IMR-90 (cell line): Measurements from ENCODE around the gene DYNLT4. TPM values are rescaled to one million over a fixed set of nuclear protein-coding genes. Genes with fewer than 3 reads are reported as not detected.

Source experiments
- ATAC-seq: fragments of 200-7000 bp; cut with Tn5 transposase; 2 replicates; pipeline ENCODE4 v1.9.1; 2020; ENCODE audit warnings: low read depth, mild to moderate bottlenecking, moderate library complexity
- BruUV-seq: library from RNA; stranded (reverse); fragments of 400-500 nt; replicated peaks from 2 replicates; lab custom pipeline; 2021; lab: Mats Ljungman, UMichigan
- CTCF ChIA-PET: fragments of 300-600 bp; formaldehyde crosslinking; extraction: SDS; loops from one replicate; lab custom pipeline; 2021; ENCODE audit warnings: antibody characterized with exemption; lab: Yijun Ruan, JAX
- POLR2A ChIA-PET: fragments of 300-600 bp; sonication (Branson Sonifier 250); formaldehyde crosslinking; loops from one replicate; lab custom pipeline; 2022; ENCODE audit warnings: antibody characterized with exemption; ENCODE audit not compliant: unreplicated experiment; lab: Charles Lee
- DNase-seq: peaks from one replicate; pipeline ENCODE4 v3.0.0; 2013
- H2AFZ ChIP-seq: replicated peaks from 2 replicates; pipeline ENCODE3; 2013; ENCODE audit warnings: low read length, mild to moderate bottlenecking; ENCODE audit not compliant: poor library complexity
- H2AK5ac ChIP-seq: 2 replicates; pipeline ENCODE4 v1.6.1; 2013; ENCODE audit warnings: low read depth, low read length, inconsistent platforms
- H2AK9ac ChIP-seq: replicated peaks from 2 replicates; pipeline ENCODE3; 2013; ENCODE audit warnings: mild to moderate bottlenecking, low read depth, low read length, moderate library complexity; ENCODE audit not compliant: poor library complexity
- H2BK120ac ChIP-seq: 2 replicates; pipeline ENCODE4 v1.6.1; 2013; ENCODE audit warnings: low read depth, low read length, inconsistent platforms
- H2BK15ac ChIP-seq: 3 replicates; pipeline ENCODE4 v1.6.1; 2013; ENCODE audit warnings: low read depth, low read length, inconsistent platforms
- H2BK20ac ChIP-seq: 2 replicates; pipeline ENCODE4 v1.6.1; 2013; ENCODE audit warnings: low read depth, mild to moderate bottlenecking, inconsistent platforms, low read length, moderate library complexity
- H2BK5ac ChIP-seq: 2 replicates; pipeline ENCODE4 v1.6.1; 2013; ENCODE audit warnings: mild to moderate bottlenecking, low read depth, low read length, inconsistent platforms; ENCODE audit not compliant: poor library complexity, severe bottlenecking
- H3K14ac ChIP-seq: replicated peaks from 2 replicates; pipeline ENCODE4 v1.6.1; 2013; ENCODE audit warnings: low read depth, low read length, inconsistent platforms
- H3K18ac ChIP-seq: 2 replicates; pipeline ENCODE4 v1.6.1; 2013; ENCODE audit warnings: low read depth, low read length, control low read depth
- H3K23ac ChIP-seq: 2 replicates; pipeline ENCODE4 v1.6.1; 2013; ENCODE audit warnings: low read depth, low read length, inconsistent platforms
- H3K27ac ChIP-seq: 2 replicates; pipeline ENCODE4 v1.5.1; 2013; ENCODE audit warnings: mild to moderate bottlenecking, control low read depth, low read length; ENCODE audit not compliant: insufficient read depth
- H3K27me3 ChIP-seq: 2 replicates; pipeline ENCODE4 v1.6.1; 2013; ENCODE audit warnings: low read length; ENCODE audit not compliant: control insufficient read depth, insufficient read depth
- H3K36me3 ChIP-seq: 2 replicates; pipeline ENCODE4 v1.6.1; 2013; ENCODE audit warnings: low read length, mixed read lengths; ENCODE audit not compliant: control insufficient read depth, insufficient read depth
- H3K4ac ChIP-seq: 2 replicates; pipeline ENCODE4 v1.6.1; 2013; ENCODE audit warnings: low read depth, low read length, inconsistent platforms
- H3K4me1 ChIP-seq: 2 replicates; pipeline ENCODE4 v1.6.1; 2013; ENCODE audit warnings: low read length, mixed read lengths; ENCODE audit not compliant: control insufficient read depth, insufficient read depth
- H3K4me2 ChIP-seq: 2 replicates; pipeline ENCODE4 v1.6.1; 2013; ENCODE audit warnings: low read depth, mild to moderate bottlenecking, control low read depth, low read length, moderate library complexity
- H3K4me3 ChIP-seq: 2 replicates; pipeline ENCODE4 v1.5.1; 2013; ENCODE audit warnings: low read depth, mild to moderate bottlenecking, control low read depth, low read length, moderate library complexity; ENCODE audit not compliant: insufficient read depth
- H3K56ac ChIP-seq: 2 replicates; pipeline ENCODE4 v1.6.1; 2013; ENCODE audit warnings: low read length, inconsistent platforms; ENCODE audit not compliant: insufficient read depth; ENCODE audit errors: extremely low read depth
- H3K79me1 ChIP-seq, 2 experiments: 2 replicates each; pipeline ENCODE4 v1.6.1; 2013; ENCODE audit warnings: low read length in 2 of 2, inconsistent platforms in 1 of 2, low read depth in 1 of 2
- H3K9ac ChIP-seq: 2 replicates; pipeline ENCODE4 v1.6.1; 2013; ENCODE audit warnings: low read depth, low read length, control low read depth
- H3K9me1 ChIP-seq: 2 replicates; pipeline ENCODE4 v1.6.1; 2013; ENCODE audit warnings: low read length, inconsistent platforms; ENCODE audit not compliant: insufficient read depth
- H3K9me3 ChIP-seq: 2 replicates; pipeline ENCODE4 v1.6.1; 2013; ENCODE audit warnings: low read length; ENCODE audit not compliant: control insufficient read depth, insufficient read depth
- H4K20me1 ChIP-seq: 2 replicates; pipeline ENCODE4 v1.6.1; 2013; ENCODE audit warnings: low read length, inconsistent platforms; ENCODE audit not compliant: insufficient read depth
- H4K5ac ChIP-seq: 2 replicates; pipeline ENCODE4 v1.6.1; 2013; ENCODE audit warnings: mild to moderate bottlenecking, low read depth, low read length, control low read depth
- H4K8ac ChIP-seq, 2 experiments: 2 replicates each; pipeline ENCODE4 v1.6.1; 2013; ENCODE audit warnings: low read depth in 2 of 2, low read length in 2 of 2, control low read depth in 1 of 2, inconsistent platforms in 1 of 2
- H4K91ac ChIP-seq: 2 replicates; pipeline ENCODE4 v1.6.1; 2013; ENCODE audit warnings: low read depth, low read length, inconsistent platforms; ENCODE audit not compliant: insufficient read depth
- BHLHE40 ChIP-seq: fragments of 150-350 bp; IDR thresholded peaks from 2 replicates; pipeline ENCODE4 v1.6.1; 2016; ENCODE audit warnings: mild to moderate bottlenecking, low read depth, low read length
- CEBPB ChIP-seq: IDR thresholded peaks from 2 replicates; pipeline ENCODE4 v1.6.1; 2012; ENCODE audit warnings: low read depth, low read length, improper control_type of control experiment
- CHD1 ChIP-seq: IDR thresholded peaks from 2 replicates; pipeline ENCODE4 v1.6.1; 2012; ENCODE audit warnings: low read depth, low read length, improper control_type of control experiment
- CTCF ChIP-seq: conservative IDR thresholded peaks from 2 replicates; pipeline ENCODE4 v1.5.1; 2012; ENCODE audit warnings: mild to moderate bottlenecking, low read depth, low read length, improper control_type of control experiment
- FOS ChIP-seq: fragments of 150-350 bp; IDR thresholded peaks from 2 replicates; pipeline ENCODE4 v1.6.1; 2016; ENCODE audit warnings: low read depth, low read length
- MAFK ChIP-seq: IDR thresholded peaks from 2 replicates; pipeline ENCODE4 v1.6.1; 2012; ENCODE audit warnings: low read depth, low read length, improper control_type of control experiment
- MAZ ChIP-seq: IDR thresholded peaks from 2 replicates; pipeline ENCODE4 v1.6.1; 2012; ENCODE audit warnings: low read depth, mild to moderate bottlenecking, low read length, improper control_type of control experiment, moderate library complexity, borderline replicate concordance
- MXI1 ChIP-seq: IDR thresholded peaks from 2 replicates; pipeline ENCODE4 v1.6.1; 2012; ENCODE audit warnings: low read depth, mild to moderate bottlenecking, low read length, moderate library complexity, borderline replicate concordance
- NFE2L2 ChIP-seq: fragments of 150-350 bp; IDR thresholded peaks from 2 replicates; pipeline ENCODE4 v1.6.1; 2016; ENCODE audit warnings: low read depth, mild to moderate bottlenecking, low read length
- POLR2A ChIP-seq: IDR thresholded peaks from 2 replicates; pipeline ENCODE4 v1.6.1; 2012; ENCODE audit warnings: mild to moderate bottlenecking, low read depth, low read length
- RAD21 ChIP-seq: IDR thresholded peaks from 2 replicates; pipeline ENCODE4 v1.6.1; 2012; ENCODE audit warnings: low read length, improper control_type of control experiment
- RCOR1 ChIP-seq: IDR thresholded peaks from 2 replicates; pipeline ENCODE4 v1.6.1; 2012; ENCODE audit warnings: mild to moderate bottlenecking, low read length, improper control_type of control experiment; ENCODE audit not compliant: insufficient replicate concordance
- RFX5 ChIP-seq: IDR thresholded peaks from 2 replicates; pipeline ENCODE4 v1.8.0; 2012; ENCODE audit warnings: low read depth, mild to moderate bottlenecking, low read length, moderate library complexity
- SMC3 ChIP-seq: fragments of 150-350 bp; IDR thresholded peaks from 2 replicates; pipeline ENCODE4 v1.6.1; 2016; ENCODE audit warnings: low read depth, mild to moderate bottlenecking, antibody characterized with exemption, low read length, moderate library complexity
- WGBS, 2 experiments: methylation state at CpG; one replicate each; pipeline versions ENCODE4 v1.1.5 to v1.1.7; 2013; ENCODE audit warnings: missing lambda C conversion rate in 2 of 2; ENCODE audit not compliant: insufficient read length in 1 of 2; ENCODE audit errors: extremely low coverage in 2 of 2; 5-methylcytosine and 5-hydroxymethylcytosine counted together
- dilution Hi-C: fragments of 300-500 bp; cut with HindIII; formaldehyde crosslinking; loops from one replicate; pipeline ENCODE4 v1.14.3; 2018; ENCODE audit warnings: low sequenced_read_pairs; ENCODE audit not compliant: unreplicated experiment
- in situ Hi-C: fragments of 300-500 bp; cut with MboI; formaldehyde crosslinking; loops from 3 replicates; pipeline ENCODE4 v1.14.3; 2019; ENCODE audit warnings: low sequenced_read_pairs, inconsistent platforms, mixed read lengths
- intact Hi-C: fragments of 100-400 bp; cut with micrococcal nuclease; formaldehyde crosslinking; loops from 2 replicates; pipeline ENCODE4 v1.10.0; 2022
- polyA plus RNA-seq, 3 experiments: library from polyadenylated mRNA; depleted of rRNA; stranded (reverse); fragments of >200 nt; gene quantifications; 2 replicates each; pipeline ENCODE4 v1.2.3, GENCODE V29; 2012; ENCODE audit warnings: low replicate concordance in 1 of 3
- total RNA-seq: library from RNA; depleted of rRNA; stranded (reverse); fragments of >200 nt; gene quantifications from 2 replicates; pipeline ENCODE4 v1.2.3, GENCODE V29; 2012
- TF ChIP-seq, protein P1 (sequence below): fragments of 150-350 bp; IDR thresholded peaks from 2 replicates; pipeline ENCODE4 v1.6.1; 2017; ENCODE audit warnings: mild to moderate bottlenecking, antibody characterized with exemption, low read length, low read depth
- TF ChIP-seq, protein P2 (sequence below): fragments of 150-350 bp; IDR thresholded peaks from 2 replicates; pipeline ENCODE4 v1.6.1; 2016; ENCODE audit warnings: low read depth, mild to moderate bottlenecking, low read length, moderate library complexity, borderline replicate concordance

The DYNLT4 gene
- total and polyA plus RNA-seq, 2 of the 4 experiments (the other 2 are of a cell fraction) = not detected

- no peak overlapping the region for H3K4me2 ChIP-seq
- no CpG with 5 or more reads among the region's 1 CpG for WGBS, 2 experiments
- H3K4me3 ChIP-seq = no peak overlapping the region
- no peak overlapping the region for H3K4ac ChIP-seq
- in situ Hi-C loops = no loop called here
- H2BK5ac ChIP-seq = no peak overlapping the region
- no peak overlapping the region for H2BK15ac ChIP-seq
- H2AK9ac ChIP-seq = no peak overlapping the region
- ChIA-PET CTCF (no interaction called here), POLR2A (no interaction called here)
- H3K4me1 ChIP-seq = no peaks in the 10 kb centered on the region
- peaks cover 4% of the 10 kb centered on the region; the same call in 1 of the 2 replicates for H3K36me3 ChIP-seq
- H3K79me1 ChIP-seq = no peaks in the 10 kb centered on the region
- no peak overlapping the region for H2BK20ac ChIP-seq
- H3K9me3 ChIP-seq = no peaks in the 10 kb centered on the region
- no peaks in the 10 kb centered on the region for H4K20me1 ChIP-seq
- no peak overlapping the region for H4K5ac ChIP-seq
- H3K18ac ChIP-seq = no peak overlapping the region
- H3K9ac ChIP-seq = no peak overlapping the region
- H3K23ac ChIP-seq = no peak overlapping the region
- H3K27me3 ChIP-seq = no peaks in the 10 kb centered on the region
- ATAC-seq (no peak), DNase-seq (no peak)
- H4K8ac ChIP-seq = no peak overlapping the region
- no peak overlapping the region for H2AK5ac ChIP-seq
- H3K56ac ChIP-seq = no peak overlapping the region
- no peak overlapping the region for H2AFZ ChIP-seq
- no peak overlapping the region for H2BK120ac ChIP-seq
- H3K27ac ChIP-seq = no peak overlapping the region
- intact Hi-C loops = no loop called here
- BruUV-seq = no TSS peak
- dilution Hi-C loops = no loop called here
- H3K14ac ChIP-seq = no peak overlapping the region
- TF ChIP-seq RFX5 (no peak), FOS (no peak), CTCF (no peak), SMC3 (no peak), CEBPB (no peak), POLR2A (no peak), BHLHE40 (no peak), MXI1 (no peak), CHD1 (no peak), MAZ (no peak), NFE2L2 (no peak), RAD21 (no peak), RCOR1 (no peak), MAFK (no peak)
- TF ChIP-seq, protein P1, sequence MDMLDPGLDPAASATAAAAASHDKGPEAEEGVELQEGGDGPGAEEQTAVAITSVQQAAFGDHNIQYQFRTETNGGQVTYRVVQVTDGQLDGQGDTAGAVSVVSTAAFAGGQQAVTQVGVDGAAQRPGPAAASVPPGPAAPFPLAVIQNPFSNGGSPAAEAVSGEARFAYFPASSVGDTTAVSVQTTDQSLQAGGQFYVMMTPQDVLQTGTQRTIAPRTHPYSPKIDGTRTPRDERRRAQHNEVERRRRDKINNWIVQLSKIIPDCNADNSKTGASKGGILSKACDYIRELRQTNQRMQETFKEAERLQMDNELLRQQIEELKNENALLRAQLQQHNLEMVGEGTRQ = no peak
- TF ChIP-seq, protein P2, sequence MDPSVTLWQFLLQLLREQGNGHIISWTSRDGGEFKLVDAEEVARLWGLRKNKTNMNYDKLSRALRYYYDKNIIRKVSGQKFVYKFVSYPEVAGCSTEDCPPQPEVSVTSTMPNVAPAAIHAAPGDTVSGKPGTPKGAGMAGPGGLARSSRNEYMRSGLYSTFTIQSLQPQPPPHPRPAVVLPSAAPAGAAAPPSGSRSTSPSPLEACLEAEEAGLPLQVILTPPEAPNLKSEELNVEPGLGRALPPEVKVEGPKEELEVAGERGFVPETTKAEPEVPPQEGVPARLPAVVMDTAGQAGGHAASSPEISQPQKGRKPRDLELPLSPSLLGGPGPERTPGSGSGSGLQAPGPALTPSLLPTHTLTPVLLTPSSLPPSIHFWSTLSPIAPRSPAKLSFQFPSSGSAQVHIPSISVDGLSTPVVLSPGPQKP = no peak
- no peaks in the 10 kb centered on the region; the same call in 1 of the 2 replicates for H3K9me1 ChIP-seq
- H4K91ac ChIP-seq = no peak overlapping the region
Observed at GRCh38 chr1:44846985-44847384, 39.8 kb upstream of the DYNLT4 start.
